Loucy (cell line): ENCODE data around the gene PRKD2.

ENCODE experiments used
- H2AFZ ChIP-seq: fragments of 200-600 bp; sonication (generic); 2 replicates; pipeline ENCODE4 v1.6.0; 2016; ENCODE audit warnings: antibody characterized with exemption, mild to moderate bottlenecking, low read length, moderate library complexity
- H3F3A ChIP-seq: fragments of 200-600 bp; 2 replicates; pipeline ENCODE4 v1.6.0; 2016; ENCODE audit warnings: antibody characterized with exemption, low read depth, mild to moderate bottlenecking
- H3K27me3 ChIP-seq: fragments of 200-600 bp; sonication (generic); 2 replicates; pipeline ENCODE4 v1.6.1; 2014; ENCODE audit warnings: low read length, mild to moderate bottlenecking; ENCODE audit not compliant: insufficient read depth, poor library complexity, severe bottlenecking
- H3K36me3 ChIP-seq: fragments of 200-600 bp; sonication (generic); 2 replicates; pipeline ENCODE4 v1.6.1; 2016; ENCODE audit warnings: low read length; ENCODE audit not compliant: insufficient read depth
- H3K4me1 ChIP-seq: fragments of 200-600 bp; sonication (generic); 2 replicates; pipeline ENCODE4 v1.5.1; 2014; ENCODE audit warnings: low read length, mild to moderate bottlenecking; ENCODE audit not compliant: insufficient read depth, poor library complexity, severe bottlenecking
- H3K4me2 ChIP-seq: fragments of 200-600 bp; sonication (generic); 2 replicates; pipeline ENCODE4 v1.6.0; 2014; ENCODE audit warnings: antibody characterized with exemption, low read length, low read depth, mild to moderate bottlenecking; ENCODE audit not compliant: poor library complexity, severe bottlenecking
- H3K4me3 ChIP-seq: fragments of 200-600 bp; sonication (generic); 2 replicates; pipeline ENCODE4 v1.5.1; 2014; ENCODE audit warnings: low read length, mild to moderate bottlenecking, mixed read lengths; ENCODE audit not compliant: poor library complexity, severe bottlenecking
- H3K79me2 ChIP-seq: fragments of 200-600 bp; sonication (generic); 2 replicates; pipeline ENCODE4 v1.6.1; 2014; ENCODE audit warnings: low read length; ENCODE audit not compliant: insufficient read depth
- H3K9ac ChIP-seq: fragments of 200-600 bp; sonication (generic); 2 replicates; pipeline ENCODE4 v1.6.0; 2014; ENCODE audit warnings: mild to moderate bottlenecking, low read depth, low read length, moderate library complexity; ENCODE audit not compliant: poor library complexity, severe bottlenecking
- H3K9me2 ChIP-seq: fragments of 200-600 bp; sonication (generic); replicated peaks from 2 replicates; pipeline ENCODE4 v1.6.1; 2016; ENCODE audit warnings: low read depth, low read length, mixed read lengths
- H3K9me3 ChIP-seq: fragments of 200-600 bp; sonication (generic); 2 replicates; pipeline ENCODE4 v1.6.1; 2014; ENCODE audit warnings: mild to moderate bottlenecking, antibody characterized with exemption, low read length, low read depth; ENCODE audit not compliant: insufficient read depth
- H4K20me1 ChIP-seq: fragments of 200-600 bp; sonication (generic); 2 replicates; pipeline ENCODE4 v1.6.0; 2014; ENCODE audit warnings: antibody characterized with exemption, low read length, mild to moderate bottlenecking; ENCODE audit not compliant: insufficient read depth, poor library complexity, severe bottlenecking
- EZH2phosphoT487 ChIP-seq: fragments of 200-600 bp; IDR thresholded peaks from 2 replicates; pipeline ENCODE4 v1.6.1; 2018; ENCODE audit warnings: antibody characterized with exemption, mild to moderate bottlenecking, moderate library complexity, borderline replicate concordance
- TF ChIP-seq, protein P1 (sequence below): fragments of 200-600 bp; sonication (generic); conservative IDR thresholded peaks from 2 replicates; pipeline ENCODE4 v1.5.1; 2014; ENCODE audit warnings: mild to moderate bottlenecking, antibody characterized with exemption, low read length

Gene PRKD2

DNA sequence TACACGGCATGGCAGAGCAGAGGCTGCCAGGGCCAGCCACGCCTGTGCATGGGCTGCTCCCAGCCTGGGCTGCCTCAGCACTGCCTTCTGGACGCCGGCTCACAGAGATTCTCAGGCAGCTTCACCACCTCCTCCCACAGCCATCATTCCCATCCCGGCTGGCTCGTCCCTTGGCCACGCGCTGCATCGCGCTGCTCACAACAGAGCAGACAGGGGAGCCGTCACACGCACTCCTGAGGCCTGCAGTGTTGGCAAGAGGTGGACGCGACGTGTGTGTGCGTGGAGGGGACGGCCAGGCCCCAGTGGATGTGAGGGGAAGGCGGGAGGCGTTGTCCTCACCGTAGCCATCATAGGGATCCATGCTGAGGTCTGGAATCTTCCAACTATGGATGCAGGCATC is 7.6 kb upstream of the PRKD2 start:
- Histone ChIP-seq H3K9ac (no peak overlapping the region), H3F3A (no peaks in the 10 kb centered on the region; the same call in 1 of the 2 replicates), H3K36me3 (peaks cover 92% of the 10 kb centered on the region; the same call in 1 of the 2 replicates), H3K27me3 (no peaks in the 10 kb centered on the region), H3K9me3 (no peaks in the 10 kb centered on the region), H3K79me2 (peaks cover 10% of the 10 kb centered on the region; the same call in 1 of the 2 replicates), H3K4me3 (no peak overlapping the region), H4K20me1 (peaks cover 16% of the 10 kb centered on the region), H3K4me1 (peaks cover 44% of the 10 kb centered on the region), H2AFZ (no peak overlapping the region), H3K4me2 (no peak overlapping the region), H3K9me2 (no peaks in the 10 kb centered on the region)
- TF ChIP-seq EZH2phosphoT487 = no peak
- TF ChIP-seq, protein P1, sequence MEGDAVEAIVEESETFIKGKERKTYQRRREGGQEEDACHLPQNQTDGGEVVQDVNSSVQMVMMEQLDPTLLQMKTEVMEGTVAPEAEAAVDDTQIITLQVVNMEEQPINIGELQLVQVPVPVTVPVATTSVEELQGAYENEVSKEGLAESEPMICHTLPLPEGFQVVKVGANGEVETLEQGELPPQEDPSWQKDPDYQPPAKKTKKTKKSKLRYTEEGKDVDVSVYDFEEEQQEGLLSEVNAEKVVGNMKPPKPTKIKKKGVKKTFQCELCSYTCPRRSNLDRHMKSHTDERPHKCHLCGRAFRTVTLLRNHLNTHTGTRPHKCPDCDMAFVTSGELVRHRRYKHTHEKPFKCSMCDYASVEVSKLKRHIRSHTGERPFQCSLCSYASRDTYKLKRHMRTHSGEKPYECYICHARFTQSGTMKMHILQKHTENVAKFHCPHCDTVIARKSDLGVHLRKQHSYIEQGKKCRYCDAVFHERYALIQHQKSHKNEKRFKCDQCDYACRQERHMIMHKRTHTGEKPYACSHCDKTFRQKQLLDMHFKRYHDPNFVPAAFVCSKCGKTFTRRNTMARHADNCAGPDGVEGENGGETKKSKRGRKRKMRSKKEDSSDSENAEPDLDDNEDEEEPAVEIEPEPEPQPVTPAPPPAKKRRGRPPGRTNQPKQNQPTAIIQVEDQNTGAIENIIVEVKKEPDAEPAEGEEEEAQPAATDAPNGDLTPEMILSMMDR = no peak

DNA sequence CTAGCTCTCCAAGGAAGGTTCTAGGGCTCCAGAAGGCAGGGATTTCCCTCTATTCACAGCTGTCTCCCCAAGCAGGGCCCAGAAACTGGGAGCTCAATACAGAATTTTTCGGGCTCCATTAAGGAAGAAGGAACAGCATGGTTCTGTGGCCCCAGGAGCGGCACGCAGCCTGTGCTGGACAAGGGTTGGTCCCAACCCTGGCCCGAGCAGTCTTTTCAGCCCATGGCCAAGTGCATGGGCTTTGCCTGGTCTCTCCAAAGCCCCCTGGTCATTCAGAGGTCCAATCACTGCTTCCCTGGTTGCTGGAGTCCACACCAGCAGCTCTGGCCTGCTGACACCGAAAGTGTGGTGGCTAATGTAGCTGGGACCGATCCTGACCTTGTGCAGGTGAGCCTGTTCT is 6.6 kb upstream of the PRKD2 start:
- Histone ChIP-seq H3K4me1 (peaks cover 54% of the 10 kb centered on the region), H3K9me2 (no peaks in the 10 kb centered on the region), H3K9ac (peak overlapping the region; percentile 21), H3K4me2 (peak overlapping the region; percentile 55), H3K4me3 (no peak overlapping the region), H3K79me2 (peaks cover 8% of the 10 kb centered on the region; the same call in 1 of the 2 replicates), H3K9me3 (no peaks in the 10 kb centered on the region), H3K36me3 (peaks cover 83% of the 10 kb centered on the region; the same call in 1 of the 2 replicates), H3F3A (peaks cover 5% of the 10 kb centered on the region), H4K20me1 (peaks cover 8% of the 10 kb centered on the region), H3K27me3 (no peaks in the 10 kb centered on the region), H2AFZ (no peak overlapping the region)
- TF ChIP-seq, protein P1 = no peak
- no peak for TF ChIP-seq EZH2phosphoT487

DNA sequence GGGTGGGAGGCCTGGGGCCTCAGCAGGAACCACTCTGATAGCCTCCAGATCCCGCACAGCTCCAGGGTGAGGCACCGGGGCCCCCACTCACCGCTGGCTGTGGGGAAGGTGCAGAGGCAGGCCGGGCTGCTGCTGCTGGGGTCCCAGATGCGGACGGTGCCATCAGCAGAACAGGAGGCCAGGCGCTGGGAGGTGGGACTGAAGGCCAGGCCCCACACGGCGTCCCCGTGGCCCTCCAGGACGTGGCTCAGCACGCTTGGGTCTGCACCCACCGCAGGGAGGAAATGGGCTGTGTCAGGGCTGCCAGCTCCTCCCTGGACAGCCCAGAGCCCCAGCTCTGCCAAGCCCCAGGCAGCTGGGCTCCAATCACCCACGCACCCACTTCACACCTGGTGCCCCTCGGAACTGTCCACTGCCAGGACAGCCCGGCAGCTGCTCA is 6.1 kb upstream of the PRKD2 start:
- Histone ChIP-seq H3K27me3 (no peaks in the 10 kb centered on the region), H2AFZ (no peak overlapping the region), H3K9ac (peak overlapping the region; percentile 21), H3K4me2 (peak overlapping the region; percentile 55), H3K4me3 (peak overlapping the region; percentile 15), H3K9me2 (no peaks in the 10 kb centered on the region), H3F3A (peaks cover 6% of the 10 kb centered on the region), H3K36me3 (peaks cover 79% of the 10 kb centered on the region; the same call in 1 of the 2 replicates), H4K20me1 (peaks cover 4% of the 10 kb centered on the region), H3K4me1 (peaks cover 56% of the 10 kb centered on the region), H3K9me3 (no peaks in the 10 kb centered on the region), H3K79me2 (peaks cover 4% of the 10 kb centered on the region; the same call in 1 of the 2 replicates)
- TF ChIP-seq, protein P1 = no peak
- TF ChIP-seq EZH2phosphoT487 = no peak
